CD4-positive, alpha-beta T cell (primary cell): ENCODE results near the gene DUSP28. TPM values are rescaled to one million over a fixed set of nuclear protein-coding genes. Genes with fewer than 3 reads are reported as not detected.

Source experiments
- ATAC-seq: fragments of 200-7000 bp; cut with Tn5 transposase; one replicate; pipeline ENCODE4 v1.10.0; 2022; ENCODE audit warnings: mild to moderate bottlenecking; ENCODE audit not compliant: poor library complexity
- CTCF ChIA-PET: fragments of 350-600 bp; sonication (Branson Sonifier 250); formaldehyde crosslinking; loops from one replicate; lab custom pipeline; 2021; ENCODE audit warnings: antibody characterized with exemption, inconsistent platforms; lab: Charles Lee
- POLR2A ChIA-PET: fragments of 350-600 bp; sonication (Branson Sonifier 250); formaldehyde crosslinking; loops from one replicate; lab custom pipeline; 2021; ENCODE audit warnings: antibody characterized with exemption, inconsistent platforms; lab: Charles Lee
- DNase-seq, 14 experiments: peaks; one replicate each; pipeline ENCODE4 v3.0.0-alpha.2; 2013 to 2020; ENCODE audit warnings: mixed read lengths in 2 of 14
- H3K27ac ChIP-seq, 2 donors: one replicate each; pipeline versions ENCODE4 v1.5.1 to v1.7.0; 2013; ENCODE audit warnings: low read length in 2 of 2, low read depth in 1 of 2, mild to moderate bottlenecking in 1 of 2
- H3K27me3 ChIP-seq, 2 experiments: 1 replicate in 1 of 2; 2 replicates in 1 of 2; pipeline versions ENCODE4 v1.6.1 to v1.7.0; 2013; ENCODE audit warnings: low read length in 2 of 2, control low read depth in 1 of 2, mild to moderate bottlenecking in 1 of 2, moderate library complexity in 1 of 2; ENCODE audit not compliant: insufficient read depth in 2 of 2, control insufficient read depth in 1 of 2
- H3K36me3 ChIP-seq: one replicate; pipeline ENCODE4 v1.6.1; 2013; ENCODE audit warnings: low read length, control low read depth; ENCODE audit not compliant: insufficient read depth
- H3K4me1 ChIP-seq: one replicate; pipeline ENCODE4 v1.6.1; 2013; ENCODE audit warnings: low read length, control low read depth; ENCODE audit not compliant: insufficient read depth
- H3K4me3 ChIP-seq: one replicate; pipeline ENCODE4 v1.5.1; 2013; ENCODE audit warnings: mild to moderate bottlenecking, low read length, moderate library complexity
- H3K9me3 ChIP-seq, 2 experiments: 1 replicate in 1 of 2; 2 replicates in 1 of 2; pipeline versions ENCODE4 v1.6.1 to v1.7.0; 2013; ENCODE audit warnings: low read length in 2 of 2, mild to moderate bottlenecking in 2 of 2, control low read depth in 1 of 2, moderate library complexity in 1 of 2; ENCODE audit not compliant: control insufficient read depth in 1 of 2, insufficient read depth in 1 of 2
- H3K27ac Mint-ChIP-seq: one replicate; pipeline ENCODE4 v1.8.0; 2020; ENCODE audit warnings: mixed read lengths
- H3K27me3 Mint-ChIP-seq: one replicate; pipeline ENCODE4 v1.8.0; 2021; ENCODE audit warnings: mixed read lengths
- H3K36me3 Mint-ChIP-seq: one replicate; pipeline ENCODE4 v1.8.0; 2021; ENCODE audit warnings: low read depth, mixed read lengths
- H3K4me1 Mint-ChIP-seq: one replicate; pipeline ENCODE4 v1.8.0; 2021; ENCODE audit warnings: low read depth, mixed read lengths
- H3K4me3 Mint-ChIP-seq: one replicate; pipeline ENCODE4 v1.8.0; 2020; ENCODE audit warnings: mild to moderate bottlenecking, mixed read lengths
- H3K9me3 Mint-ChIP-seq: one replicate; pipeline ENCODE4 v1.8.0; 2020; ENCODE audit warnings: mixed read lengths
- CTCF ChIP-seq: fragments of 200-600 bp; IDR thresholded peaks from one replicate; pipeline ENCODE4 v1.8.0; 2022; ENCODE audit warnings: antibody characterized with exemption, mild to moderate bottlenecking
- intact Hi-C, 2 experiments: fragments of 100-400 bp; cut with DNase I in 1 of 2; cut with micrococcal nuclease in 1 of 2; formaldehyde crosslinking; loops; one replicate each; pipeline versions ENCODE4 v1.15.1 to v1.9.0; 2023 to 2025; cut with DNase I, micrococcal nuclease
- total RNA-seq, 174 experiments: library from RNA in 2 of 174; stranded (reverse) in 2 of 174; gene quantifications; one replicate each; pipeline ENCODE4 v1.2.3 and lab custom pipeline; 2021 to 2026

Gene DUSP28
- total RNA-seq, 2 experiments from 2014 or later: 18.3 to 18.9 TPM

GRCh38 chr2:240573516-240574385 lies 13.6 kb downstream of the DUSP28 start:
- ATAC-seq: no peak
- no peaks in the 10 kb centered on the region for H3K9me3 Mint-ChIP-seq
- no peaks in the 10 kb centered on the region for H3K9me3 ChIP-seq
- no peak overlapping the region for H3K27ac ChIP-seq
- peaks cover 67% of the 10 kb centered on the region for H3K4me1 ChIP-seq
- ChIA-PET POLR2A (interaction anchor here (1.5 to 2.6 kb wide), 2 partner anchors 12 to 13 kb away, joined by 6 to 11 read pairs; partner anchors contain the start of genes CAPN10 and DUSP28), CTCF (no interaction called here)
- H3K27ac Mint-ChIP-seq: no peak overlapping the region
- TF ChIP-seq CTCF: no peak
- peaks cover 25% of the 10 kb centered on the region for H3K4me1 Mint-ChIP-seq
- H3K27me3 ChIP-seq: no peaks in the 10 kb centered on the region
- no peak for DNase-seq
- peaks cover 42% of the 10 kb centered on the region for H3K36me3 Mint-ChIP-seq
- intact Hi-C loops: no loop called here
- H3K4me3 Mint-ChIP-seq: no peak overlapping the region
- no peak overlapping the region for H3K4me3 ChIP-seq
- no peaks in the 10 kb centered on the region for H3K27me3 Mint-ChIP-seq
- peaks cover 72% of the 10 kb centered on the region for H3K36me3 ChIP-seq

- POLR2A ChIA-PET: no interaction called here
Observed at GRCh38 chr2:240574386-240575100, 14.4 kb downstream of the DUSP28 start.

More at GRCh38 chr2:240574386-240575100, 14.4 kb downstream of the DUSP28 start:
- Histone ChIP-seq H3K27me3 (no peaks in the 10 kb centered on the region), H3K36me3 (peaks cover 74% of the 10 kb centered on the region), H3K4me1 (peaks cover 70% of the 10 kb centered on the region), H3K27ac (no peak overlapping the region), H3K9me3 (no peaks in the 10 kb centered on the region), H3K4me3 (no peak overlapping the region)
- no peak for ATAC-seq
- Mint-ChIP-seq H3K4me1 (peaks cover 30% of the 10 kb centered on the region), H3K27me3 (no peaks in the 10 kb centered on the region), H3K27ac (no peak overlapping the region), H3K4me3 (no peak overlapping the region), H3K36me3 (peaks cover 45% of the 10 kb centered on the region), H3K9me3 (no peaks in the 10 kb centered on the region)
- intact Hi-C loops: no loop called here
- no peak for TF ChIP-seq CTCF
- CTCF ChIA-PET: interaction anchor here (2.1 kb wide), 1 partner anchor 8 kb away, joined by 5 read pairs; no protein-coding TSS in a partner anchor
- no peak for DNase-seq
